KBM-7 (cell line): ENCODE data around the gene GNLY.

ENCODE experiments used
- DNase-seq: peaks from one replicate; pipeline ENCODE4 v3.0.0-alpha.2; 2015
- in situ Hi-C: fragments of 300-500 bp; cut with MboI; formaldehyde crosslinking; loops from 2 replicates; pipeline ENCODE4 v1.14.3; 2020; ENCODE audit warnings: low sequenced_read_pairs, low pct_unique_long_range_greater_than_20kb, mixed read lengths

Gene GNLY

GRCh38 chr2:85734942-85735608, 40.9 kb downstream of the GNLY start:
- in situ Hi-C loops = loop anchor here (10.0 kb wide), 1 partner anchor 80 kb away; no protein-coding TSS in a partner anchor
- DNase-seq = no peak

DNA sequence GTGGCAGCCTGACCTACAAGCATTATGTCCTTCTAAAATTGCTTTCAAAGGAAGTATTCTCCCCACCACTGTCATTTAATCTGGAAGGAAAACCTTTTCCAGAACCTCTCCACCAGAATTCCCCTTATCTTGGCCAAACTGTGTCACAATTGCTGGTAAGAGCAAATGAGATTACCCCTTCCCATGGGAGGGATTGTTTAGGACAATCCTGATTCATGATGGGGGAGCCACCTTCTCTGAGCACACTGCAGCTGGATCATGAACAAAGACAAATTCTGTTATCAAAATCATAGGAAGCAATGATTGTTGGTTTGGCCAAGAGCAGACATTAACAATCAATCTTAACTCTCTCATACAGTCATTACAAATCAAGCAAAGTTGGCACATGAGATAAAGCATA, 41.5 kb downstream of the GNLY start:
- in situ Hi-C loops = loop anchor here (10.0 kb wide), 1 partner anchor 79 kb away; no protein-coding TSS in a partner anchor
- no peak for DNase-seq

- no peak for DNase-seq
- in situ Hi-C loops = loop anchor here (10.0 kb wide), 1 partner anchor 78 kb away; no protein-coding TSS in a partner anchor
These were observed 42.5 kb downstream of the GNLY start for GRCh38 chr2:85736456-85737355.

DNA sequence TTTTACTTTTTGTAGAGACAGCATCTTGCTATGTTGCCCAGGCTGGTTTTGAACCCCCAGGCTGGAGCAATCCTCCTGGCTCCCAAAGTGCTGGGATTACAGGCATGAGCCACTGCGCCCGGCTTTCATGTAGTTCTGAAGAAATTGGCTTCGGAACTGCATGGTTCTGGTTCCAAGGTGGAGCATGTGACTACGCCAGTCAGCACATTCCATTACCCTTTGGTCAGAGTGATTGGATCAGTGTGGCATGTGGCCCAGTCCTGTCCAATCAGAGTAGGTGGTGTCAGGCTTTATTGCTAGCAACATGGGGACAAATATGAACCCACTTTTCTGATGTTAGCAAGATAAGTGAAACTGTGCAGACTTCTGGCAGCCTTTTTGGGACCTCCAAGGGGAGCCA, 43.3 kb downstream of the GNLY start:
- in situ Hi-C loops = loop anchor here (10.0 kb wide), 1 partner anchor 77 kb away; no protein-coding TSS in a partner anchor
- no peak for DNase-seq

DNA sequence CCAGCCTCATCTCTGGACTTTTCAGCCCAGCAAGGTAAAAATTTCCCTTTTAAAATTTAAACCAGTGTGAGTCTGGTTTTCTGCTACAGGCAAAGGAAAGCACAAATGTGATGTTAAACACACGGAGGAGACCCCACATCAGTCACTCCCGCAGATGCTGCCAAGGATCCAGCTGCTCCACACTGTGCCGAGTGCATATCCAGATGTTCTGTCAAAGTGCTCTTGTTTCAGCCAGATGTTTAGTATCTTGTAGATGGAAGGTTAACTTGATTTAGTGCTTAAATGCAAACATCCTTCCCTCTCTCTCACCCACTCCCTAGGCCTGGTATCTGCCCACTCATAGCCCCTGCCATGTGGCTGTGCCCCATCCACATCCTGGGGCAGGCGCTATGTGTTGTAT, 43.8 kb downstream of the GNLY start:
- DNase-seq = no peak
- in situ Hi-C loops = loop anchor here (10.0 kb wide), 1 partner anchor 77 kb away; no protein-coding TSS in a partner anchor

DNA sequence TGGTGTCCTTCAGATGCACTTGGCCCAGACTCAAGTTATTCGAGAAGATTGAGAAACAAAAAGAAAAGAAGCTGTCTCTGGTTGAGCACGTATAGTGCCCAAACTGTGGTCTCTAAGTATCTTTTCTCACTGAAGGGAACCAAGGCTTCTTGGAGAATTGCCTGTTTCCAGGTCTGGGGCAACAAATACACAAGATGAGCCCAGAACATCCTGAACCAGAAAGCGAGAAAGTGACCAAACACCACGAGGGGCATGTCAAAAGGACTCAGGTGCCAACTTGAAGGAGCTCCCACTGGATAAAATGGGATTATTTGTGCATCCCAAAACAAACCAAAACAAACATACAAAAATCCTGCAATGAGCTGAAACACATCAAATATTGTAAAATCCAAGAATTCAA, 46.0 kb downstream of the GNLY start:
- no peak for DNase-seq
- in situ Hi-C loops = loop anchor here (10.0 kb wide), 1 partner anchor 55 kb away; no protein-coding TSS in a partner anchor

GRCh38 chr2:85741211-85741832, 47.2 kb downstream of the GNLY start:
- in situ Hi-C loops = loop anchor here (10.0 kb wide), 1 partner anchor 53 kb away; no protein-coding TSS in a partner anchor
- DNase-seq = no peak

DNA sequence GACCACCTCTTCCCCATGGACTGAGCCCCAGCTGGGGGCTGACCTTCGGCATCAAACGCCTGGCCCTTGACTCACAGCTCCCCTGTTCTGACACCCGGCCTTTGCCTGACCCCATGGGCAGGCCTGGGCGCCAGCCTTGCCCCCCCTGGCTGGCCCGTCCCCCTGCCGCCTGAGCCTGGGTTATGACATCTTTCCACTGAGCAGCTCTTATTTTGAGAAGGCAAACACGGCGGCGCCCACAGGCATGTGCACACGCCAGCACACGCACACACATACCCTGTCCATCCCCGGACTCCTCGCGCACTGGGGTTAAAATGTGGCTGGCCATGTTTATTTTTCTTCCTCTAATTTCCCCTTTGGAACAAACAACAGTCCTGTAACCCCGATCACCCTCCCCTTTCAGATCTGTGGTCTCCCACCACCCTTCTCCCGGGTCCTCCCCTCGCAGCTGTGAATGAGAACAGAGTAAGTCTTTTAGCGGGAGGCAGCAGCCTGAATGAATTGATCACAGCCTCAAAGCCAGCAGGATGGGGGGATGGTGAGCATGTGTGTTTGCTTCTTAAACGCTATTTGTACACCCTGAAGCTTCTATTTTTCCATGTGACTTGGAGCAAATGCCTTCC, 47.8 kb downstream of the GNLY start:
- in situ Hi-C loops = loop anchor here (10.0 kb wide), 1 partner anchor 53 kb away; no protein-coding TSS in a partner anchor
- no peak for DNase-seq

- DNase-seq = no peak
- in situ Hi-C loops = loop anchor here (10.0 kb wide), 1 partner anchor 51 kb away; no protein-coding TSS in a partner anchor
These were observed 49.3 kb downstream of the GNLY start for GRCh38 chr2:85743304-85743978.

DNA sequence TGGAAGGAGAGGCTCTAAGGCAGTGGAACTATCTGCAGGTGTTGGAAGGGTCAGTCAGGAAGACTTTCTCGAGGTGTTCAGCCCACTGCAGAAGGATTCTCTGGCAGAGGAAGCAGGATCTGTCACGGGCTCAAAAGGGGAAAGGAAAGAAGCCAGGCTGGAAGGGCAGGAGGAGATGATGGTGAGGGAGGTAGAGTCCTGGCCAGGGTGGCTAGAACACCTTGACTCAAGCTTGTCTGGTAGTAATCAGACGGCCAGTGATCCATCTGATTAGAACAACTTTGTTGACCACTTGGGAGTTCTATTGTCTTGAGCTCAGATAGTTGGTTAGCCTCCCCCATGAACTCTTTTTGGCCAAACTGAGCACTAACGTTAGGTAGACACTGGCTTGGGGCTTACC, 49.9 kb downstream of the GNLY start:
- in situ Hi-C loops = loop anchor here (10.0 kb wide), 1 partner anchor 51 kb away; no protein-coding TSS in a partner anchor
- DNase-seq = no peak

GRCh38 chr2:85744741-85745601, 50.8 kb downstream of the GNLY start:
- in situ Hi-C loops = loop anchor here (10.0 kb wide), 1 partner anchor 50 kb away; no protein-coding TSS in a partner anchor
- no peak for DNase-seq

GRCh38 chr2:85745619-85746018, 51.5 kb downstream of the GNLY start:
- in situ Hi-C loops = loop anchor here (10.0 kb wide), 1 partner anchor 49 kb away; no protein-coding TSS in a partner anchor
- no peak for DNase-seq

GRCh38 chr2:85746321-85747004, 52.3 kb downstream of the GNLY start:
- DNase-seq = no peak
- in situ Hi-C loops = loop anchor here (10.0 kb wide), 1 partner anchor 48 kb away; no protein-coding TSS in a partner anchor

DNA sequence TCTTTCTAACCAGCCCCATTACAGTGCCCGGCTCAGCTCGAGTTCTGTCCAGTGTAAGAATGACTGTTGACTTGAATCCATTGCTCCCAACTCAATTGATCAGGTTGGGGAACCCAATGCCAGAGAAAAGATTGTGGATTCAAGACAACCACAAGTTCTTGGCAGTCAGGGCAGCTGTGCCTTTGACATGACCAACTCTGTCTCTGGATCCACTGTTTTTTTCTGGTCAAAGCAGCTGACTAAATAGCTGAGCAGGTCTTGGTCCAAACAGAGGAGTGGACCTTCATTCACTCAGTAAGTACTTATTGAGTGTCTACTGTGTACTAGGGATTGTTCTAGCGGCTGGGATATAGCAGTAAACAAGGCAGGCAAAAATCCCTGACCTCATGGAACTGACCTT, 53.3 kb downstream of the GNLY start:
- DNase-seq = no peak
- in situ Hi-C loops = loop anchor here (10.0 kb wide), 1 partner anchor 47 kb away; no protein-coding TSS in a partner anchor

GRCh38 chr2:85748039-85748734, 54.0 kb downstream of the GNLY start:
- in situ Hi-C loops = loop anchor here (10.0 kb wide), 1 partner anchor 47 kb away; no protein-coding TSS in a partner anchor
- DNase-seq = peak; percentile 24
